Activated B cell treated with CpG ODN at 0.5 μM for 24 hours (primary cell): Measurements from ENCODE around the gene RFX6. TPM values are rescaled to one million over a fixed set of nuclear protein-coding genes. Genes with fewer than 3 reads are reported as not detected.

ENCODE experiments used
- ATAC-seq: fragments of 200-7000 bp; cut with Tn5 transposase; one replicate; pipeline ENCODE4 v1.10.0; 2021; ENCODE audit warnings: low read depth, mild to moderate bottlenecking, moderate library complexity
- CTCF ChIA-PET: fragments of 350-600 bp; sonication (Branson Sonifier 250); formaldehyde crosslinking; loops from one replicate; lab custom pipeline; 2021; ENCODE audit warnings: antibody characterized with exemption; lab: Charles Lee
- POLR2A ChIA-PET: fragments of 350-600 bp; sonication (Branson Sonifier 250); formaldehyde crosslinking; loops from one replicate; lab custom pipeline; 2021; ENCODE audit warnings: antibody characterized with exemption; lab: Charles Lee
- DNase-seq: peaks from one replicate; pipeline ENCODE4 v3.0.0; 2022
- H3K27ac Mint-ChIP-seq: one replicate; pipeline ENCODE4 v1.8.0; 2020; ENCODE audit warnings: mixed read lengths
- H3K27me3 Mint-ChIP-seq: one replicate; pipeline ENCODE4 v1.8.0; 2021; ENCODE audit warnings: mixed read lengths
- H3K36me3 Mint-ChIP-seq: one replicate; pipeline ENCODE4 v1.8.0; 2021; ENCODE audit warnings: low read depth, mixed read lengths
- H3K4me1 Mint-ChIP-seq: one replicate; pipeline ENCODE4 v1.8.0; 2021; ENCODE audit warnings: mixed read lengths
- H3K4me3 Mint-ChIP-seq: one replicate; pipeline ENCODE4 v1.8.0; 2020; ENCODE audit warnings: mild to moderate bottlenecking, mixed read lengths
- H3K9me3 Mint-ChIP-seq: one replicate; pipeline ENCODE4 v1.8.0; 2020; ENCODE audit warnings: mixed read lengths
- CTCF ChIP-seq: fragments of 200-600 bp; IDR thresholded peaks from one replicate; pipeline ENCODE4 v1.8.0; 2022; ENCODE audit warnings: antibody characterized with exemption, mild to moderate bottlenecking
- intact Hi-C: fragments of 100-400 bp; cut with micrococcal nuclease; formaldehyde crosslinking; loops from one replicate; pipeline ENCODE4 v1.15.1; 2024
- total RNA-seq: library from RNA; stranded (reverse); gene quantifications from 2 replicates; pipeline ENCODE4 v1.2.3, GENCODE V29; 2022

RFX6 gene
- total RNA-seq, 1 donor from 2014 or later, result not detected

- Mint-ChIP-seq H3K4me1 (no peaks in the 10 kb centered on the region), H3K36me3 (no peaks in the 10 kb centered on the region), H3K27ac (no peak overlapping the region), H3K4me3 (no peak overlapping the region), H3K9me3 (no peaks in the 10 kb centered on the region), H3K27me3 (no peaks in the 10 kb centered on the region)
- CTCF ChIA-PET, result no interaction called here
- POLR2A ChIA-PET, result no interaction called here
- intact Hi-C loops, result no loop called here
- TF ChIP-seq CTCF, result no peak
- ATAC-seq (no peak), DNase-seq (no peak)
These were observed 17.6 kb downstream of the RFX6 start for GRCh38 chr6:116894669-116895068.

GRCh38 chr6:116895935-116896334 lies 18.9 kb downstream of the RFX6 start:
- no peaks in the 10 kb centered on the region for H3K4me1 Mint-ChIP-seq
- POLR2A ChIA-PET, result no interaction called here
- CTCF ChIA-PET, result no interaction called here
- ATAC-seq (no peak), DNase-seq (no peak)
- no peak for TF ChIP-seq CTCF
- H3K4me3 Mint-ChIP-seq, result no peak overlapping the region
- no peak overlapping the region for H3K27ac Mint-ChIP-seq
- H3K27me3 Mint-ChIP-seq, result no peaks in the 10 kb centered on the region
- H3K36me3 Mint-ChIP-seq, result no peaks in the 10 kb centered on the region
- H3K9me3 Mint-ChIP-seq, result no peaks in the 10 kb centered on the region
- intact Hi-C loops, result no loop called here

GRCh38 chr6:116902634-116903033 lies 25.6 kb downstream of the RFX6 start:
- CTCF ChIA-PET, result no interaction called here
- TF ChIP-seq CTCF, result no peak
- H3K27ac Mint-ChIP-seq, result no peak overlapping the region
- intact Hi-C loops, result no loop called here
- H3K36me3 Mint-ChIP-seq, result no peaks in the 10 kb centered on the region
- no peak for ATAC-seq
- H3K9me3 Mint-ChIP-seq, result peaks cover 11% of the 10 kb centered on the region
- no peak for DNase-seq
- H3K4me1 Mint-ChIP-seq, result no peaks in the 10 kb centered on the region
- no peaks in the 10 kb centered on the region for H3K27me3 Mint-ChIP-seq
- H3K4me3 Mint-ChIP-seq, result no peak overlapping the region
- POLR2A ChIA-PET, result no interaction called here

GRCh38 chr6:116922853-116923548 lies 46.0 kb downstream of the RFX6 start:
- Mint-ChIP-seq H3K4me3 (no peak overlapping the region), H3K9me3 (no peaks in the 10 kb centered on the region), H3K27ac (no peak overlapping the region), H3K27me3 (no peaks in the 10 kb centered on the region), H3K4me1 (no peaks in the 10 kb centered on the region), H3K36me3 (no peaks in the 10 kb centered on the region)
- intact Hi-C loops, result no loop called here
- POLR2A ChIA-PET, result no interaction called here
- ATAC-seq (no peak), DNase-seq (no peak)
- CTCF ChIA-PET, result no interaction called here
- TF ChIP-seq CTCF, result no peak

GRCh38 chr6:116924245-116924644 lies 47.2 kb downstream of the RFX6 start:
- H3K36me3 Mint-ChIP-seq, result no peaks in the 10 kb centered on the region
- ChIA-PET POLR2A (no interaction called here), CTCF (no interaction called here)
- no peaks in the 10 kb centered on the region for H3K27me3 Mint-ChIP-seq
- no peak for DNase-seq
- H3K4me3 Mint-ChIP-seq, result no peak overlapping the region
- no peaks in the 10 kb centered on the region for H3K9me3 Mint-ChIP-seq
- no peaks in the 10 kb centered on the region for H3K4me1 Mint-ChIP-seq
- no peak overlapping the region for H3K27ac Mint-ChIP-seq
- intact Hi-C loops, result no loop called here
- no peak for TF ChIP-seq CTCF
- no peak for ATAC-seq
